ENCODE measurements around the gene EXT2.

EXT2 gene

DNA sequence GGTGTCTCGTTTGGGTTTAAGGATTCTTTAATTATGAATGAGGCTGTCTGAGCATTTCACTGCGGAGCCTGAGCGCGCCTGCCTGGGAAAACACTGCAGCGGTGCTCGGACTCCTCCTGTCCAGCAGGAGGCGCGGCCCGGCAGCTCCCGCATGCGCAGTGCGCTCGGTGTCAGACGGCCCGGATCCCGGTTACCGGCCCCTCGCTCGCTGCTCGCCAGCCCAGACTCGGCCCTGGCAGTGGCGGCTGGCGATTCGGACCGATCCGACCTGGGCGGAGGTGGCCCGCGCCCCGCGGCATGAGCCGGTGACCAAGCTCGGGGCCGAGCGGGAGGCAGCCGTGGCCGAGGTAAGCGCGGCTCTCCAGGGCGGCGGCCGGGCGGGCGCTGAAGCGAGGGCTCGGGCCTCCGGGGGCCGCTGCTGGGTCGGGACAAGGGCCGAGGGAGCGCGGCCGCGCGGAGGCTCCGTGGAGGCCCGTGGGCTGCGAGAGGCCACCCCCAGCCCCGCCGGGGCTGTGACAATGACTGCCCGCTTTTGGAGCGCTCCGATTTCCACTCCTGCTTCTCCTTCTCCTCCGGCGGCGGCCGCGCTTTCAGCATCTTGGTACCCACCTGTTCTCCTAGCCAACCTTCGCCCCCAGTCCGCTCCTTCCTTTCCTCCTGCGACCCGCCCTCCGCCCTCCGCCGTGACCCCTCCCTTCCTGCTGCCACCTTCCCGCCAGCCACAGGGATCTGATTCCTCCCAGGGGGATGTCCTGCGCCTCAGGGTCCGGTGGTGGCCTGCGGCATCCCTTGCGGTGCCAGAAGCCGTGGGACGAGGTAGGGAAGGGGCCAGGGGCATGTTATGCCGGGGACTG, at the start of gene EXT2:
TSS of gene EXT2 (plus strand) at position 173 of the 854 bp plus-strand sequence. CDS start 12,035 bp downstream, outside the sequence.
- H3K4me3 ChIP-seq (ENCODE audit: low read depth, low read length), result peak within 1 kb of the TSS; percentile 62
- TF ChIP-seq POLR2A (IDR thresholded peaks at IDR 0.05; ENCODE audit: extremely low read depth, insufficient read length) (peak; percentile 32), MYC (IDR thresholded peaks at IDR 0.05; ENCODE audit: low read depth, low read length) (no peak)
- TF ChIP-seq, protein P1, sequence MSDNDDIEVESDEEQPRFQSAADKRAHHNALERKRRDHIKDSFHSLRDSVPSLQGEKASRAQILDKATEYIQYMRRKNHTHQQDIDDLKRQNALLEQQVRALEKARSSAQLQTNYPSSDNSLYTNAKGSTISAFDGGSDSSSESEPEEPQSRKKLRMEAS (IDR thresholded peaks at IDR 0.05; ENCODE audit: low read depth, low read length), result peak; percentile 23; the same call in 1 of the 2 replicates
- TF ChIP-seq, protein P2, sequence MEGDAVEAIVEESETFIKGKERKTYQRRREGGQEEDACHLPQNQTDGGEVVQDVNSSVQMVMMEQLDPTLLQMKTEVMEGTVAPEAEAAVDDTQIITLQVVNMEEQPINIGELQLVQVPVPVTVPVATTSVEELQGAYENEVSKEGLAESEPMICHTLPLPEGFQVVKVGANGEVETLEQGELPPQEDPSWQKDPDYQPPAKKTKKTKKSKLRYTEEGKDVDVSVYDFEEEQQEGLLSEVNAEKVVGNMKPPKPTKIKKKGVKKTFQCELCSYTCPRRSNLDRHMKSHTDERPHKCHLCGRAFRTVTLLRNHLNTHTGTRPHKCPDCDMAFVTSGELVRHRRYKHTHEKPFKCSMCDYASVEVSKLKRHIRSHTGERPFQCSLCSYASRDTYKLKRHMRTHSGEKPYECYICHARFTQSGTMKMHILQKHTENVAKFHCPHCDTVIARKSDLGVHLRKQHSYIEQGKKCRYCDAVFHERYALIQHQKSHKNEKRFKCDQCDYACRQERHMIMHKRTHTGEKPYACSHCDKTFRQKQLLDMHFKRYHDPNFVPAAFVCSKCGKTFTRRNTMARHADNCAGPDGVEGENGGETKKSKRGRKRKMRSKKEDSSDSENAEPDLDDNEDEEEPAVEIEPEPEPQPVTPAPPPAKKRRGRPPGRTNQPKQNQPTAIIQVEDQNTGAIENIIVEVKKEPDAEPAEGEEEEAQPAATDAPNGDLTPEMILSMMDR (IDR thresholded peaks at IDR 0.05; ENCODE audit: low read depth, low read length), result peak; percentile 73
- peak; percentile 82 for DNase-seq (ENCODE audit: low read depth)

DNA sequence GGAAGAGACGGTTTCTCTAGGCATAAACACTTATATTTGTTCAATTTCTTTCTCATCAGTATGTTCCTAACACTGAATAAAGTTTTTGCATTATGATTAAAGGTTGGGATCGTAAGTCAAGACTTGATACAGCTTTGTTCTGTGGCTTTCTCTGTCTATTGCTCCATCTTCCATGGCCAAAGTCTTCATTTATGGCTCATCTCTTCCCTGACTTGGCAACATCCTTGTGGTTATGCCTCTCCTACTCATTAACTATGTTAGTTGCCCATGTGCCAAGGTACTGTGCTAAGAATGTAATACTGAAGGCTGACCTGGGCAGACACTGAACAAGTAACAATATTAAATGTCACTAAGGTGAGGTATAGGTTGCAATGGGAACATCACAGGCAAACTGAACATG, 49.3 kb upstream of the EXT2 start:
- TF ChIP-seq, protein P2 (IDR thresholded peaks at IDR 0.05; ENCODE audit: low read depth, low read length), result no peak
- TF ChIP-seq, protein P1 (IDR thresholded peaks at IDR 0.05; ENCODE audit: low read depth, low read length), result no peak
- no peak for TF ChIP-seq MYC (IDR thresholded peaks at IDR 0.05; ENCODE audit: low read depth, low read length)
- TF ChIP-seq POLR2A (IDR thresholded peaks at IDR 0.05; ENCODE audit: extremely low read depth, insufficient read length), result no peak
- no peak for DNase-seq (ENCODE audit: low read depth)
- no peak overlapping the region for H3K4me3 ChIP-seq (ENCODE audit: low read depth, low read length)

DNA sequence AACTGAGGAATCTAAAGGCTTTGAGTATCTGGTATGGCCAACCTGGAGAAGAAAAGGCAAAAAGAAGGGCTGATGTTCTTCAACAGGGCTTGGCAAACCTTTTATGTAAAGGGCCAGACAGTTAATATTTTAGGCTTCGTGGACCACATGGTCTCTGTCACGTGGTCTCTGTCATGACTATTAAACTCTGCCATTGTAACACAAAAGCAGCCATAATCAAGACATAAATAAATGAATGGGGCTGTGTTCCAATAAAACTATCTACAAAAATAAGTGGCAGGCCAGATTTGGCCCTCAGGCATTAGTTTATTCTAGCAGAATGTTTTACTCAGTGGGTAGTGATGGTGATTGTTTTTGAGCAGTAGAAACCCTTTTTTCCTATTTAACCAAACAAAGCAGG, 48.2 kb upstream of the EXT2 start:
- H3K4me3 ChIP-seq (ENCODE audit: low read depth, low read length), result no peak overlapping the region
- DNase-seq (ENCODE audit: low read depth), result no peak
- TF ChIP-seq, protein P1 (IDR thresholded peaks at IDR 0.05; ENCODE audit: low read depth, low read length), result 0 out of 2 replicates have a peak, but pooled peaks have one; percentile 16
- TF ChIP-seq POLR2A (IDR thresholded peaks at IDR 0.05; ENCODE audit: extremely low read depth, insufficient read length), result no peak

DNA sequence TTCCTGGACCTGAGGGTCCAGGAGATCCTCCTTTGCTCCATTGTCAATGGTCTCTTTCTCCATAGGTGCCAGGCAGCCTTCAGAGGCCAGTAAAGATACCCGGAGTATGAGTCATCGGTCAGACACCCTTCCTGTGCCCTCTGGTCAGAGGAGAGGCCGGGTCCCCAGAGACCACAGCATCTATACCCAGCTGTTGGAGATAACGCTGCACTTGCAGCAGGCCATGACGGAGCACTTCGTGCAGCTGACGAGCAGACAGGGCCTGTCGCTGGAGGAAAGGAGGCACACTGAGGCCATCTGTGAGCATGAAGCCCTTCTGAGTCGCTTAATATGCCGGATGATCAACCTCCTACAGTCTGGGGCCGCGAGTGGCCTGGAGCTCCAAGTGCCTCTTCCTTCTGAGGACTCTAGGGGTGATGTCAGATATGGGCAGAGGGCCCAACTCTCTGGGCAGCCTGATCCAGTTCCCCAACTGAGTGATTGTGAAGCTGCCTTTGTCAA, 47.5 kb upstream of the EXT2 start, which contains the start of gene ACCSL:
TSS of gene ACCSL (plus strand) at position 51 of the 501 bp plus-strand sequence. CDS start at position 107, 56 bp downstream.
- TF ChIP-seq MYC (IDR thresholded peaks at IDR 0.05; ENCODE audit: low read depth, low read length) (no peak), POLR2A (IDR thresholded peaks at IDR 0.05; ENCODE audit: extremely low read depth, insufficient read length) (no peak)
- TF ChIP-seq, protein P2 (IDR thresholded peaks at IDR 0.05; ENCODE audit: low read depth, low read length), result no peak
- TF ChIP-seq, protein P1 (IDR thresholded peaks at IDR 0.05; ENCODE audit: low read depth, low read length), result no peak
- no peak within 1 kb of the TSS for H3K4me3 ChIP-seq (ENCODE audit: low read depth, low read length)
- DNase-seq (ENCODE audit: low read depth), result peak; percentile 44

DNA sequence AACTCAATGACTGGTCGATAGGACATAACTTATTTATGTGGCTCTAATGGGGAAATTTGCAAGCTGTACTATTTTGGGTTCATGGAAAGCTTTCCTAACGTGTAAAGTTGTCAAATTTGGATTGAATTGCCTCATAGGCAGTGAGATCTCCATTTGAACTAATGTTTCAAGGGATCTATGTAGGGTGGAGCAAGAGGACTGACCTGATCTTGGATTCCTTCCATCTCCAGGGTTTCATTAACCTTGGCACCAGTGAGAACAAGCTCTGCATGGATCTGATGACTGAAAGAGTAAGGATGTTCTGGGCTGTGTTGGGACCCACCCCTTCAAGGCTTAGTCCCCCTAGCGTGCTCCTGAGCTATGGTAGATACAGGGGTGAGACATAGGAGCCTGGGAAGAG, 45.6 kb upstream of the EXT2 start:
- DNase-seq (ENCODE audit: low read depth), result no peak
- H3K4me3 ChIP-seq (ENCODE audit: low read depth, low read length), result no peak overlapping the region
- TF ChIP-seq MYC (IDR thresholded peaks at IDR 0.05; ENCODE audit: low read depth, low read length) (no peak), POLR2A (IDR thresholded peaks at IDR 0.05; ENCODE audit: extremely low read depth, insufficient read length) (no peak)
- TF ChIP-seq, protein P2 (IDR thresholded peaks at IDR 0.05; ENCODE audit: low read depth, low read length), result no peak
- TF ChIP-seq, protein P1 (IDR thresholded peaks at IDR 0.05; ENCODE audit: low read depth, low read length), result no peak

DNA sequence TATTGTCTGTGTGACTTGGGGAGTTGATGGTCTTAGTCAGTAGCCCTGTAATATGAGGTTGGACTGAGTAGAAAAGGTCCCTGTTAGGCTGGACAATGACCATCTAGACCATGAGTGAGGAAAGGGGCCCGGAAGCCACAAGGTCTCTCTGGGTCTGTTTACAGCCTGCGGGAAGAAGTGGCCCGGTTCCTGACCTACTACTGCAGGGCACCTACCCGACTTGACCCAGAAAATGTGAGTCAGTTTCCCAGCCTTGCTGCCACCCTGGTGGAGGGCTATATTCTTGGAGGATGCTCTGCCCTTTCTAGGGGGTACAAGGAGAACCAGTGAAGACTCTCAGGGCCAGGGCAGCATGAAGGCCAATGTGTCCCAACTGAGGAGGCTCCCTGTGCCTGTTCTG, 44.3 kb upstream of the EXT2 start:
- no peak overlapping the region for H3K4me3 ChIP-seq (ENCODE audit: low read depth, low read length)
- TF ChIP-seq MYC (IDR thresholded peaks at IDR 0.05; ENCODE audit: low read depth, low read length) (no peak), POLR2A (IDR thresholded peaks at IDR 0.05; ENCODE audit: extremely low read depth, insufficient read length) (no peak)
- TF ChIP-seq, protein P2 (IDR thresholded peaks at IDR 0.05; ENCODE audit: low read depth, low read length), result no peak
- TF ChIP-seq, protein P1 (IDR thresholded peaks at IDR 0.05; ENCODE audit: low read depth, low read length), result no peak
- no peak for DNase-seq (ENCODE audit: low read depth)

Measured in NB4 (cell line).